ENCODE data around the gene PRSS12. TPM values are rescaled to one million over a fixed set of nuclear protein-coding genes. Genes with fewer than 3 reads are reported as not detected.

PRSS12 gene
- polyA plus RNA-seq, 1 of the 3 experiments (the other 2 are of a cell fraction), result 137 TPM

- Histone ChIP-seq H3F3A (replicated peaks; ENCODE audit: insufficient read depth) (peaks cover 40% of the 10 kb centered on the region), H3K4me2 (peak overlapping the region; percentile 78), H2AFZ (ENCODE audit: low read depth) (peak overlapping the region; percentile 93), H3K36me3 (replicated peaks in 1 of 2; ENCODE audit: control insufficient read depth in 1 of 2, insufficient read depth in 2 of 2, low read length in 1 of 2) (peaks cover 24 to 32% of the 10 kb centered on the region in 2 experiments), H3K27me3 (ENCODE audit: insufficient read depth) (no peaks in the 10 kb centered on the region), H3K9me3 (no peaks in the 10 kb centered on the region), H3K79me2 (ENCODE audit: insufficient read depth) (peaks cover 30% of the 10 kb centered on the region), H3K9me2 (no peaks in the 10 kb centered on the region), H4K20me1 (ENCODE audit: insufficient read depth) (peaks cover 27% of the 10 kb centered on the region), H3K4me1 (ENCODE audit: control insufficient read depth in 1 of 2, insufficient read depth in 2 of 2, low read depth in 1 of 2, low read length in 1 of 2) (peaks cover 10 to 21% of the 10 kb centered on the region in 2 experiments; a peak in 3 of 4 replicates), H3K4me3 (ENCODE audit: low read depth in 2 of 2, low read length in 1 of 2) (peak overlapping the region; percentile 79 to 96), H3K9ac (peak overlapping the region; percentile 93), H3K27ac (ENCODE audit: low read depth in 2 of 2, low read length in 1 of 2) (peak overlapping the region; percentile 74 to 94)
- CTCF ChIA-PET, result interaction anchor here (0.8 to 1.2 kb wide), 3 partner anchors 62 to 74 kb away, joined by 3 to 11 read pairs (median 3); partner anchors contain the start of gene PRSS12
- POLR2A ChIA-PET, result interaction anchor here (1.0 kb wide), 1 partner anchor 74 kb away, joined by 8 read pairs; the partner anchor contains the start of gene PRSS12
- 1% methylated on average over 31 of the region's 56 CpGs for WGBS (ENCODE audit: low lambda C conversion rate)
- peak; percentile 97 for DNase-seq
- TF ChIP-seq IRF3 (IDR thresholded peaks at IDR 0.05; ENCODE audit: low read depth, low read length) (no peak), FOXJ3 (CRISPR knock-in tag; IDR thresholded peaks at IDR 0.05) (no peak; the same call in 1 of the 2 replicates), YY1 (IDR thresholded peaks at IDR 0.05; ENCODE audit: low read depth) (0 out of 2 replicates have a peak, but pooled peaks have one; percentile 40), EP300 (IDR thresholded peaks at IDR 0.05; ENCODE audit: borderline replicate concordance in 1 of 2, low read depth in 1 of 2, low read length in 1 of 2) (peak in 1 of 2 experiments; percentile 40; a peak in 1 of 4 replicates), CHD2 (IDR thresholded peaks at IDR 0.05; ENCODE audit: low read length, partially characterized antibody) (peak; percentile 89), USF2 (IDR thresholded peaks at IDR 0.05; ENCODE audit: borderline replicate concordance, low read depth, low read length) (peak; percentile 40; the same call in 1 of the 2 replicates), EZH2phosphoT487 (IDR thresholded peaks at IDR 0.05; ENCODE audit: borderline replicate concordance, low read depth) (no peak), TEAD4 (IDR thresholded peaks at IDR 0.05; ENCODE audit: borderline replicate concordance, insufficient read depth) (no peak), JUND (IDR thresholded peaks at IDR 0.05) (peak; percentile 34; the same call in 1 of the 2 replicates), USF1 (IDR thresholded peaks at IDR 0.05; ENCODE audit: borderline replicate concordance, low read depth) (peak; percentile 78; the same call in 1 of the 2 replicates), CTCF (IDR thresholded peaks at IDR 0.05) (no peak), TAF1 (IDR thresholded peaks at IDR 0.05; ENCODE audit: borderline replicate concordance, low read depth, low read length) (peak; percentile 99), NFIC (IDR thresholded peaks at IDR 0.05; ENCODE audit: borderline replicate concordance) (no peak), RFX5 (IDR thresholded peaks at IDR 0.05; ENCODE audit: low read length) (no peak), GABPA (IDR thresholded peaks at IDR 0.05; ENCODE audit: low read depth) (peak; percentile 75), MXI1 (IDR thresholded peaks at IDR 0.05; ENCODE audit: low read depth, low read length) (peak; percentile 96), TCF12 (IDR thresholded peaks at IDR 0.05) (peak; percentile 61; the same call in 1 of the 2 replicates), RCOR1 (IDR thresholded peaks at IDR 0.05; ENCODE audit: low read length) (peak; percentile 47; the same call in 1 of the 2 replicates)
- TF ChIP-seq, protein P1, sequence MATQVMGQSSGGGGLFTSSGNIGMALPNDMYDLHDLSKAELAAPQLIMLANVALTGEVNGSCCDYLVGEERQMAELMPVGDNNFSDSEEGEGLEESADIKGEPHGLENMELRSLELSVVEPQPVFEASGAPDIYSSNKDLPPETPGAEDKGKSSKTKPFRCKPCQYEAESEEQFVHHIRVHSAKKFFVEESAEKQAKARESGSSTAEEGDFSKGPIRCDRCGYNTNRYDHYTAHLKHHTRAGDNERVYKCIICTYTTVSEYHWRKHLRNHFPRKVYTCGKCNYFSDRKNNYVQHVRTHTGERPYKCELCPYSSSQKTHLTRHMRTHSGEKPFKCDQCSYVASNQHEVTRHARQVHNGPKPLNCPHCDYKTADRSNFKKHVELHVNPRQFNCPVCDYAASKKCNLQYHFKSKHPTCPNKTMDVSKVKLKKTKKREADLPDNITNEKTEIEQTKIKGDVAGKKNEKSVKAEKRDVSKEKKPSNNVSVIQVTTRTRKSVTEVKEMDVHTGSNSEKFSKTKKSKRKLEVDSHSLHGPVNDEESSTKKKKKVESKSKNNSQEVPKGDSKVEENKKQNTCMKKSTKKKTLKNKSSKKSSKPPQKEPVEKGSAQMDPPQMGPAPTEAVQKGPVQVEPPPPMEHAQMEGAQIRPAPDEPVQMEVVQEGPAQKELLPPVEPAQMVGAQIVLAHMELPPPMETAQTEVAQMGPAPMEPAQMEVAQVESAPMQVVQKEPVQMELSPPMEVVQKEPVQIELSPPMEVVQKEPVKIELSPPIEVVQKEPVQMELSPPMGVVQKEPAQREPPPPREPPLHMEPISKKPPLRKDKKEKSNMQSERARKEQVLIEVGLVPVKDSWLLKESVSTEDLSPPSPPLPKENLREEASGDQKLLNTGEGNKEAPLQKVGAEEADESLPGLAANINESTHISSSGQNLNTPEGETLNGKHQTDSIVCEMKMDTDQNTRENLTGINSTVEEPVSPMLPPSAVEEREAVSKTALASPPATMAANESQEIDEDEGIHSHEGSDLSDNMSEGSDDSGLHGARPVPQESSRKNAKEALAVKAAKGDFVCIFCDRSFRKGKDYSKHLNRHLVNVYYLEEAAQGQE (IDR thresholded peaks at IDR 0.05; ENCODE audit: low read depth, low read length), result peak; percentile 62; the same call in 1 of the 2 replicates
- TF ChIP-seq, protein P2, sequence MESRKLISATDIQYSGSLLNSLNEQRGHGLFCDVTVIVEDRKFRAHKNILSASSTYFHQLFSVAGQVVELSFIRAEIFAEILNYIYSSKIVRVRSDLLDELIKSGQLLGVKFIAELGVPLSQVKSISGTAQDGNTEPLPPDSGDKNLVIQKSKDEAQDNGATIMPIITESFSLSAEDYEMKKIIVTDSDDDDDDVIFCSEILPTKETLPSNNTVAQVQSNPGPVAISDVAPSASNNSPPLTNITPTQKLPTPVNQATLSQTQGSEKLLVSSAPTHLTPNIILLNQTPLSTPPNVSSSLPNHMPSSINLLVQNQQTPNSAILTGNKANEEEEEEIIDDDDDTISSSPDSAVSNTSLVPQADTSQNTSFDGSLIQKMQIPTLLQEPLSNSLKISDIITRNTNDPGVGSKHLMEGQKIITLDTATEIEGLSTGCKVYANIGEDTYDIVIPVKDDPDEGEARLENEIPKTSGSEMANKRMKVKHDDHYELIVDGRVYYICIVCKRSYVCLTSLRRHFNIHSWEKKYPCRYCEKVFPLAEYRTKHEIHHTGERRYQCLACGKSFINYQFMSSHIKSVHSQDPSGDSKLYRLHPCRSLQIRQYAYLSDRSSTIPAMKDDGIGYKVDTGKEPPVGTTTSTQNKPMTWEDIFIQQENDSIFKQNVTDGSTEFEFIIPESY (IDR thresholded peaks at IDR 0.05; ENCODE audit: borderline replicate concordance, low read depth), result 0 out of 2 replicates have a peak, but pooled peaks have one; percentile 8
These were observed 74.1 kb downstream of the PRSS12 start for GRCh38 chr4:118278473-118279274.
